ENCODE measurements around the gene ING5. TPM values are rescaled to one million over a fixed set of nuclear protein-coding genes. Genes with fewer than 3 reads are reported as not detected.

The ING5 gene
- total RNA-seq, 6 donors from 2014 or later: 20.2 to 181 (median 41.5) TPM

GRCh38 chr2:241720099-241720498, 18.3 kb downstream of the ING5 start:
- peaks cover 0 to 6% (median 2%) of the 10 kb centered on the region in 4 donors for H3K9me3 ChIP-seq
- DNase-seq (no peak), ATAC-seq (ENCODE audit: low FRiP score in 2 of 2) (peak; percentile 11 to 23)
- H3K27me3 ChIP-seq: no peaks in the 10 kb centered on the region
- no peak overlapping the region for H3K4me3 ChIP-seq
- H3K36me3 ChIP-seq: peaks cover 10 to 84% (median 62%) of the 10 kb centered on the region in 4 donors
- H3K4me1 ChIP-seq: no peaks in the 10 kb centered on the region
- 96 to 100% methylated on average over 7 to 11 of the region's 19 CpGs for WGBS, 2 donors
- H3K27ac ChIP-seq: no peak overlapping the region
- TF ChIP-seq POLR2AphosphoS5 (IDR thresholded peaks at IDR 0.05) (no peak), POLR2A (IDR thresholded peaks at IDR 0.05) (no peak), CTCF (IDR thresholded peaks at IDR 0.05) (no peak), EP300 (IDR thresholded peaks at IDR 0.05) (no peak)

- Histone ChIP-seq H3K4me1 (no peaks in the 10 kb centered on the region), H3K27ac (no peak overlapping the region), H3K27me3 (no peaks in the 10 kb centered on the region), H3K36me3 (peaks cover 10 to 80% (median 62%) of the 10 kb centered on the region in 4 donors), H3K9me3 (peaks cover 0 to 6% (median 2%) of the 10 kb centered on the region in 4 donors), H3K4me3 (no peak overlapping the region)
- no peak for TF ChIP-seq CTCF (IDR thresholded peaks at IDR 0.05)
- 89 to 100% methylated on average over 1 to 12 of the region's 15 CpGs for WGBS, 2 donors
- ATAC-seq (ENCODE audit: low FRiP score in 2 of 2) (no peak), DNase-seq (no peak)
Measured at GRCh38 chr2:241720560-241720959, 18.7 kb downstream of the ING5 start.

- peaks cover 10 to 71% (median 58%) of the 10 kb centered on the region in 4 donors for H3K36me3 ChIP-seq
- WGBS, 2 donors: 87 to 91% methylated on average over 12 of the region's 12 CpGs
- TF ChIP-seq POLR2AphosphoS5 (IDR thresholded peaks at IDR 0.05) (no peak), EP300 (IDR thresholded peaks at IDR 0.05) (no peak), POLR2A (IDR thresholded peaks at IDR 0.05) (no peak), CTCF (IDR thresholded peaks at IDR 0.05) (no peak)
- DNase-seq (no peak), ATAC-seq (ENCODE audit: low FRiP score in 2 of 2) (no peak)
- no peak overlapping the region for H3K4me3 ChIP-seq
- H3K9me3 ChIP-seq: peaks cover 0 to 6% (median 2%) of the 10 kb centered on the region in 4 donors
- no peaks in the 10 kb centered on the region for H3K4me1 ChIP-seq
- H3K27me3 ChIP-seq: no peaks in the 10 kb centered on the region
- H3K27ac ChIP-seq: no peak overlapping the region
Measured at GRCh38 chr2:241721852-241722251, 20.0 kb downstream of the ING5 start.

GRCh38 chr2:241722896-241723454, 21.1 kb downstream of the ING5 start:
- TF ChIP-seq EP300 (IDR thresholded peaks at IDR 0.05): no peak
- no peak for TF ChIP-seq CTCF (IDR thresholded peaks at IDR 0.05)
- TF ChIP-seq POLR2A (IDR thresholded peaks at IDR 0.05): no peak
- TF ChIP-seq POLR2AphosphoS5 (IDR thresholded peaks at IDR 0.05): no peak
- ATAC-seq (ENCODE audit: low FRiP score in 2 of 2) (no peak), DNase-seq (no peak)
- 97 to 98% methylated on average over 12 to 20 of the region's 21 CpGs for WGBS, 2 donors
- H3K4me3 ChIP-seq: no peak overlapping the region
- H3K36me3 ChIP-seq: peaks cover 10 to 65% (median 57%) of the 10 kb centered on the region in 4 donors
- H3K27me3 ChIP-seq: no peaks in the 10 kb centered on the region
- peaks cover 0 to 6% (median 2%) of the 10 kb centered on the region in 4 donors for H3K9me3 ChIP-seq
- no peak overlapping the region for H3K27ac ChIP-seq
- H3K4me1 ChIP-seq: no peaks in the 10 kb centered on the region
